MCF 10A (cell line): ENCODE results near the gene SESTD1. TPM values are rescaled to one million over a fixed set of nuclear protein-coding genes. Genes with fewer than 3 reads are reported as not detected.
A peak's percentile ranks its signal among the peaks of the same experiment; 100 is the strongest.

Experiments used
- BruUV-seq: library from RNA; stranded (reverse); fragments of 400-500 nt; replicated peaks from 2 replicates; lab custom pipeline; 2021; lab: Mats Ljungman, UMichigan
- CTCF ChIA-PET: fragments of 300-600 bp; sonication (Branson Sonifier 250); formaldehyde crosslinking; extraction: SDS; loops from one replicate; lab custom pipeline; 2021; ENCODE audit warnings: antibody characterized with exemption, inconsistent platforms; lab: Yijun Ruan, JAX
- POLR2A ChIA-PET: fragments of 300-600, 350-650 bp; sonication (Branson Sonifier 250); formaldehyde crosslinking; extraction: SDS; loops from one replicate; lab custom pipeline; 2020; ENCODE audit warnings: antibody characterized with exemption, inconsistent platforms; lab: Yijun Ruan, JAX
- DNase-seq: peaks from one replicate; pipeline ENCODE4 v3.0.0-alpha.2; 2018; ENCODE audit not compliant: unreplicated experiment
- H3K27ac Mint-ChIP-seq: one replicate; pipeline ENCODE4 v1.8.0; 2022; ENCODE audit warnings: mild to moderate bottlenecking, low read depth, mixed read lengths; ENCODE audit not compliant: unreplicated experiment
- H3K27me3 Mint-ChIP-seq: one replicate; pipeline ENCODE4 v1.8.0; 2022; ENCODE audit warnings: mixed read lengths; ENCODE audit not compliant: insufficient read depth, unreplicated experiment
- H3K36me3 Mint-ChIP-seq: one replicate; pipeline ENCODE4 v1.8.0; 2022; ENCODE audit warnings: mild to moderate bottlenecking, moderate library complexity, mixed read lengths; ENCODE audit not compliant: insufficient read depth, unreplicated experiment
- H3K4me1 Mint-ChIP-seq: one replicate; pipeline ENCODE4 v1.8.0; 2022; ENCODE audit warnings: mixed read lengths; ENCODE audit not compliant: insufficient read depth, unreplicated experiment
- H3K4me3 Mint-ChIP-seq: one replicate; pipeline ENCODE4 v1.8.0; 2022; ENCODE audit warnings: mild to moderate bottlenecking, moderate library complexity, mixed read lengths; ENCODE audit not compliant: unreplicated experiment
- H3K9me3 Mint-ChIP-seq: one replicate; pipeline ENCODE4 v1.8.0; 2022; ENCODE audit warnings: mixed read lengths; ENCODE audit not compliant: unreplicated experiment
- CTCF ChIP-seq: fragments of 200-600 bp; IDR thresholded peaks from one replicate; pipeline ENCODE4 v1.8.0; 2022; ENCODE audit warnings: antibody characterized with exemption, mild to moderate bottlenecking; ENCODE audit not compliant: unreplicated experiment
- intact Hi-C: fragments of 100-400 bp; cut with micrococcal nuclease; formaldehyde crosslinking; loops from 2 replicates; pipeline ENCODE4 v1.14.1; 2022
- total RNA-seq: library from RNA; stranded (reverse); gene quantifications from 2 replicates; pipeline ENCODE4 v1.2.3, GENCODE V29; 2022

Gene SESTD1
- total RNA-seq, 1 experiment from 2014 or later, result 43.0 TPM

- BruUV-seq, result no TSS peak
- Mint-ChIP-seq H3K36me3 (peaks cover 8% of the 10 kb centered on the region), H3K4me1 (no peaks in the 10 kb centered on the region), H3K27ac (no peak overlapping the region), H3K4me3 (no peak overlapping the region), H3K27me3 (no peaks in the 10 kb centered on the region), H3K9me3 (no peaks in the 10 kb centered on the region)
- intact Hi-C loops, result no loop called here
- DNase-seq, result no peak
- ChIA-PET POLR2A (interaction anchor here (0.6 kb wide), 1 partner anchor 1662 kb away, joined by 3 read pairs; no protein-coding TSS in a partner anchor), CTCF (interaction anchor here (0.7 to 1.1 kb wide), 2 partner anchors 10 to 249 kb away, joined by 3 to 4 read pairs; no protein-coding TSS in a partner anchor)
- TF ChIP-seq CTCF, result no peak
Observed at GRCh38 chr2:179139506-179139905, 125.1 kb downstream of the SESTD1 start.

GRCh38 chr2:179137200-179137759, 127.4 kb downstream of the SESTD1 start:
- CTCF ChIA-PET, result no interaction called here
- peaks cover 8% of the 10 kb centered on the region for H3K36me3 Mint-ChIP-seq

GRCh38 chr2:179133016-179133415, 131.6 kb downstream of the SESTD1 start:
- Mint-ChIP-seq H3K27ac (no peak overlapping the region), H3K36me3 (peaks cover 14% of the 10 kb centered on the region), H3K4me3 (no peak overlapping the region), H3K9me3 (no peaks in the 10 kb centered on the region), H3K4me1 (no peaks in the 10 kb centered on the region), H3K27me3 (no peaks in the 10 kb centered on the region)
- no peak for DNase-seq
- POLR2A ChIA-PET, result interaction anchor here (0.6 kb wide), 2 partner anchors 162 to 656 kb away, joined by 3 read pairs; no protein-coding TSS in a partner anchor
- intact Hi-C loops, result no loop called here
- BruUV-seq, result no TSS peak
- TF ChIP-seq CTCF, result no peak
- CTCF ChIA-PET, result interaction anchor here (0.7 kb wide), 1 partner anchor 26 kb away, joined by 3 read pairs; no protein-coding TSS in a partner anchor

More at GRCh38 chr2:179137200-179137759, 127.4 kb downstream of the SESTD1 start:
- peak; percentile 2 for DNase-seq
- Mint-ChIP-seq H3K9me3 (no peaks in the 10 kb centered on the region), H3K4me3 (no peak overlapping the region), H3K27ac (no peak overlapping the region), H3K4me1 (no peaks in the 10 kb centered on the region), H3K27me3 (no peaks in the 10 kb centered on the region)
- POLR2A ChIA-PET, result no interaction called here
- BruUV-seq, result no TSS peak
- no peak for TF ChIP-seq CTCF
- intact Hi-C loops, result no loop called here

- CTCF ChIA-PET, result interaction anchor here (0.6 to 1.3 kb wide), 3 partner anchors 241 to 535 kb away, joined by 3 to 4 read pairs (median 3); no protein-coding TSS in a partner anchor
- H3K36me3 Mint-ChIP-seq, result peaks cover 8% of the 10 kb centered on the region
- H3K4me1 Mint-ChIP-seq, result no peaks in the 10 kb centered on the region
- no peaks in the 10 kb centered on the region for H3K9me3 Mint-ChIP-seq
- POLR2A ChIA-PET, result interaction anchor here (0.9 kb wide), 1 partner anchor 370 kb away, joined by 5 read pairs; no protein-coding TSS in a partner anchor
- intact Hi-C loops, result no loop called here
- no peak for DNase-seq
- peak overlapping the region; percentile 9 for H3K27ac Mint-ChIP-seq
- H3K27me3 Mint-ChIP-seq, result no peaks in the 10 kb centered on the region
- no peak for TF ChIP-seq CTCF
- BruUV-seq, result no TSS peak
- H3K4me3 Mint-ChIP-seq, result no peak overlapping the region
Observed at GRCh38 chr2:179132076-179132475, 132.6 kb downstream of the SESTD1 start.
